Activated CD4-positive, alpha-beta T cell treated with anti-CD3 and anti-CD28 coated beads for 4 hours (primary cell): ENCODE results near the gene MCC.
"Not testable (repeated sequence)": the region's sequence is repeated elsewhere in the genome, so short reads cannot be mapped to it uniquely, and the experiment has no call there.

ENCODE experiments used
- DNase-seq, 2 donors: peaks; one replicate each; pipeline ENCODE4 v3.0.0-alpha.2; 2020

The MCC gene

DNA sequence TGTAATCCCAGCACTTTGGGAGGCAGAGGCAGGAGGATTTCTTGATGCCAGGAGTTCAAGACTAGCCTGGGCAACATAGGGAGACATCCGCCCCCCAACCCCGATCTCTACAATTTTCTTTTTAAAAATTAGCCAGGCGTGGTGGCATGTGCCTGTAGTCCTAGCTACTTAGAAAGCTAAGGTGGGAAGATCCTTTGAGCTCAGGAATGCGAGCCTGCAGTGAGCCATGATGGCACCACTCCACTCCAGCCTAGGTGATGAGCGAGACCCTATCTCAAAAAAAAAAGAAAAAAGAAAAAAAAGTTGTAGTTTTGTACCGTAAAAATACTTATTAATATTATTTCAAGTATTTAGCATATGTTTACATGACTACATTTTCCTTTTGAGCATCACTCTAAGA is 82.7 kb downstream of the MCC start:
- no peak for DNase-seq

DNA sequence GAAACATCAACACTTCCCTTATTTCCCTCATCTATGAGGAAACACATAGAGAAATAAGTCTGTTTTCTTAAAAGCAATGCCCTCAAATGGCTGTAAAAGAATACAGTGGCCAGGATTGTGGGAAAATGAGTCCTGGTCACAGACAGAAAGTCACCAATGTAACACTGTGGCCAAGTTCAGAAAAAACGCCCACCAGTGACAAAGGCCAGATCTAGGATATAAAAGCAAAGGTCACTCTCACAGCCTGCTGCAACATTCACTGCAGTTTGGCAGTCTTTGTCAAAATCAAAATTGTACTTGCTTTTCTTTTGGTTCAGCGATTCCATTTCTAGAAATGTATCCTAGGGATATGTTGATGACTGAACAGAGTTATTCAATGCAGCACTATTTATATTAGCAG is 84.0 kb downstream of the MCC start:
- DNase-seq, result no peak

- not testable (repeated sequence) for DNase-seq
These were observed 90.3 kb downstream of the MCC start for GRCh38 chr5:113397986-113398385.

DNA sequence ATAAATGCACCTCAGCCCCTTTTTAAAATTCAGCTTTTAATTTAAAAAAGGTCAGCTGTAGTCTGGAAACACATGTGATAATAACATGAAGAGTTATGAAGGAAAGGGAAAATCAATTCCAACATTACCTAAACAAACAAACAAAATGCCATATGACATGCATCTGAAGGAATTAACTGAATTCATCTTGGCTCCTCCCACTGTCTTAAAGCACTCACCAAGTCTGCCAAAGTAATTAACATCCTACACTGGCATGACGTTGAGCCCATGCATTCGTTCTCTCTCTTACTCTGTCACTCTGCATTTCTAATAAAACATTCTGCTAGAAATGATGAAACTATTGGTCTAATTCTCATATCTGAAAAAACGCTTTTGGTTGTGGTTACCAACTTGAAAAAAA is 91.2 kb downstream of the MCC start:
- no peak for DNase-seq

- no peak for DNase-seq
These were observed 93.6 kb downstream of the MCC start for GRCh38 chr5:113394658-113395057.

- DNase-seq, result no peak
These were observed 98.0 kb downstream of the MCC start for GRCh38 chr5:113390224-113390623.

- DNase-seq, result no peak
These were observed 99.1 kb downstream of the MCC start for GRCh38 chr5:113389116-113389515.

GRCh38 chr5:113387844-113388243 is 100.4 kb downstream of the MCC start:
- DNase-seq, result no peak

DNA sequence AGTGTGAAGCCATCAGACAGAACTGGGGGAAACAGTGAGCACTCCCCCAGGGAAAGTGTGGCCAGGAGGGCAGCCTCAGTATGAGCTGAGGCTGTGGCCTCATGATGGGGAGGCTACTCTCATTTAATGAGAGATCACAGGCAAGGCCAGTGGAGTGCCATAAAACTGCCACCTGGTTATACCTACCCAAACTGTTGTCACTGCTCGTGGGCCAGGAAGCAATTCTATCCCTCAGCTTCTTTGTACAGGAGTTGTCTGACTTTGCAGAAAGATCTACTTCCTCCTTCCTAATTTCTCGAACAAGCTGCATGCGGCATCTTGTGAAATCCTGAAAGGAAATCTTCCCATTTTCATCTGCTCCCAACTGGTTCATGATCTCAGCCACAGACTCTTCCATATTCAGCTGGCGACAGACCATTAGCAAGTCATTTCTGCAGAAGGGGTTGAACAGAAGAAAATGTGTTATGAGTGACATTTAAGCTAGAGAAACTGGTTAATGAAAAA is 103.4 kb downstream of the MCC start:
- DNase-seq, result no peak

DNA sequence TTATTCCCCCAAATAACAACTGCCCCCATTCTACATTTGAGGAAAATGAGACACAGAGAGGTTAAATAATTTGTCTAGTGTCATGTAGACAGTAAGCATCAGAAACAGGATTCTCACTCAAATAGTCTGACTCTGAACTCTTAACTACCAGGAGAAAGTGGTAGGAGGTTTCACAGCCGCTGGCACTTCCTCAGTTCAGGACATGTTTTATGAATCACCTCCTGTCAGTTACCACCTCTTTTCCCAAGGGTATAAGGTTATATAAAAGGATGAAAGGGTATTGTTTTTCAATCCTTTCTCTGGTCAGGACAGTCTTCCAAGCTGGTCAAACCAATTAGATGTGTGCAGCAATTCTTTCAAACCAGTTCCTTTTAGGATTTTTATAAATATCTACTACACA is 105.5 kb downstream of the MCC start:
- no peak for DNase-seq

DNA sequence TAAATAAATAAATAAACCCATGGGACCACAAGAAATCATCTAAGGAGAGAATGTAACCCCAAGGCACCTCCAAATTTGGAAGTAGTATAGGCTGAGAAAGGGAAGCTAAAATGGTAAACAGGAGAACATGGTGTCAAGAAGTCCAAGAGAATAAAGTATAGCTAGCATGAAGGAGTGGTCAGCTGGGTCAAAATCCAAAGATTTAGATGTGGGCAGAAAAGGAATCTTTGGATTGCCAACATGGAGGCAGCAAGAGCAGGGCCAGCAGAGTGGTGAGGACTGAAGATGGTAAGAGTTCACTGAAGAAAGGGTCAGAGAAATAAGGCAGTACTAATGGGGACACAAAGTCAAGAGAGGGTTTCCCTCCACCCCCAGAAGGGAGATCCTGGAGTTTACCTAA is 106.5 kb downstream of the MCC start:
- no peak for DNase-seq

GRCh38 chr5:113380807-113381326 is 107.4 kb downstream of the MCC start:
- no peak for DNase-seq

DNA sequence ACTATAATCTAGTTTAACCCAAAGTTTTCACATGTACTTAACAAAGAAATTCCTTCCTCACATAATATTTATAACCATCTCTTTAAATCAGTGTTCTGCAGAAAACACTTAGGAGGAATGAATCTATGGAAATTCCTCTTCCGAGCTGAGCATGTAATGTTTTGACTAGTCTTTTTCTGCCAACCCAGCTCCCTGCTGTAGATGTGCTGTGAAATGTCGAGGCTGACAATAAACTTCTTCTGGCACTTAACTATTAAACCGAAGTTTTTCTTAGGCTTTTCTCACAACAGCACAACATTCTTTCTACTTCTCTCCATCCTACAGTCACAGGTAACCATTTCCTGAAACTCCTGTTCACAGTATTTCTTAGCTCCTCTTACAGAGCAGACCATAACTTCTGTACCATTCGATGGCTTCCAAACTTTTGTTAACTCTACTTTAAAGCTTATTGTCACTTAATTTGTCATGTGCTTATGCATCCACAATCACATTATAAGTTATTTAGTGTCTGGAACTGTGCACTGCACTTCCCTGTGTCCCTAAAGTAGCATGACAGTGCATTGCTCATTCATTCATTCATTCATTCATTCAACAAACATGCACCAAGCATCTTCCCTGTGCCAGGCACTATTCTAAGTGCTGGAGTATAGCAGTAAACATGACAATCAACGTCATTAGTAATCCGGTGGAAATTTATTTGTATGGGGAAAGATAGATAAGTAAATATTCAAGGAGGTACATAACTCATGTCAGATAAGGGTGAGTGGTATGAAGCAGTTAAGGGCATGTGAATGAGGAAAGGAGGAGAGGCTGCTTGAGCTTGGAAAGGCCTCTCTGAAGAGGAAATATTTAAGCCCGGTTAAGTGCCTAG is 108.1 kb downstream of the MCC start:
- DNase-seq, result no peak

GRCh38 chr5:113378959-113379541 is 109.2 kb downstream of the MCC start:
- peak; percentile 25 to 59 for DNase-seq

DNA sequence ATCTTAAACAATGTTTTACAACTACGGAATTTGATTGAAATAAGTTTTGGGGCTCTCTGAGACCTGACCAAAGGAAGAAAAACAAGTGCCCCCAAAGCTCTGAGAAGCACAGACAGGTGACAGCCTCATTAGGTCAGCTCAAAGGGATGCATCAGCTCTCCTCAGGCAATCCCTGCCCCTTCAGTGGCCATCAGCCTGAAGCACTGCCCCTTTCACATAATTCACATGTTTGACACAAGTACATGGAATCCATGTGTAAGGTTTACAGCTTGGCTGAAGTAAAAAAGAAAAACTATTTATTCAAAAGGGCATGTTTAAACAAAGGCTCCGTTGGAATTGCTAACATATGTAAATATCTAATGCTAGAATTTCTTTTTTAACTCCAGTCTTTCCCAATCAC is 109.7 kb downstream of the MCC start:
- no peak for DNase-seq

DNA sequence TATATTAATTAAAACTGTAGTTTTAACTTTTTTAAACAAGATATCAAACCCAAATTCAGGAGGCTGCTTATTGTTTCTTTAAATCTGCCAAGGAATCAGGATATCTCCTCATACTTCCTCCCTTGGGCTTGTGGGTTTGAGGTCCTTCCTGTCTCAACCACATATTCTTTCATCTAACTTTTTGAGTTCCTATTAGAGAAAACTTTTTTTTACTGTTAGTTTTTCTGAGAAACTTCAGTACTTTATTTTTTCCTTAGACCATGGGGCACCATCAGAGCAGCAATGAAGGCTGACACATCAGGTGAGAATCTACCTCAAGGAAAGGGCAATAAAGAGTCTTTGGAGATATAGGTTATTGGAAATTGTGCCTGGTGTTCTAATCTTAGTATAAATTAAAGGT is 110.2 kb downstream of the MCC start:
- no peak for DNase-seq

DNA sequence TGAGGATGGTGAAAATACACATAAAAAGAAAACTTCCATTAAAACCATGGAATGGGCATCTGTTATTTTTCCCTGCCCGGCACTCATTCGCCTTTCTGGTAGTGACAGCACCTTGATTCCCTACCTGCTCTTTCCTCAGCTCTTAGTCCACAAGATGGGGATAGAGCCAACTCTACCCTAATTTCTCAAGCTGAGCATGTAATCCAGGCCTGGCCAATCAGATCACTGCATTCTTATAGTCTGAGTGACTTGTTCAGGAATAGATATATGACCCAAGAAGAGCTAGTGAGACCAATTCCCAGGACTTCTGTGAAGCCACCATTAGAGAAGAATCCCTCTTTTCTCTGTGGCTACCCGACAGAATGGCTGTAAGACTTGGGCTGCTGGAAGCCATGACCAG is 111.6 kb downstream of the MCC start:
- no peak for DNase-seq

DNA sequence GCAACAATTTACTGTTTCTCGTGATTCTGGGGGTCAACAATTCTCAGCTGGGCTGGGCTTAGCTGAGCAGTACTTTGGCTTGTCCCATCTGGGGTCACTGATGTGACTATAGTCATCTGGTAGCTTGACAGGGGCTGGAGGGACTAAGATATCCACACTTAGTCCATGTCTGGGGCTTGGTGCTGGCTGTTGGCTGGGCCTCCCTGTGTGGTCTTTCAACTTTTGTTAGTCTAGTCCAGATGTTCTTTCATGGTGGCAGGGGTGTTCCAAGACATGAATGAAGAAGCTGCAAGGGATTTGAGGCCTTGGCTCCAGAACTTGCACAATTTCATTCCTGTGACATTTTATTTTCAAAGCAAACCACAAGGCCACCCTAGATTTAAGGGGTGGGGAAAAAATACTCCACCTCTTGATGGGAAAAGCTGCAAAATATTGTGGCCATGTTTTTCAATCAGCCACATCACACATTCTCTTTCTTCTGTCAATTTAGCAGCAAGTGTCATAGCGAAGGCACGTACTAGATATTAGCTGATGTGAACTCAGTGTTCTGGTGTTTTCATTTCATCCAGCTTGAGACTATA is 112.7 kb downstream of the MCC start:
- DNase-seq, result no peak

DNA sequence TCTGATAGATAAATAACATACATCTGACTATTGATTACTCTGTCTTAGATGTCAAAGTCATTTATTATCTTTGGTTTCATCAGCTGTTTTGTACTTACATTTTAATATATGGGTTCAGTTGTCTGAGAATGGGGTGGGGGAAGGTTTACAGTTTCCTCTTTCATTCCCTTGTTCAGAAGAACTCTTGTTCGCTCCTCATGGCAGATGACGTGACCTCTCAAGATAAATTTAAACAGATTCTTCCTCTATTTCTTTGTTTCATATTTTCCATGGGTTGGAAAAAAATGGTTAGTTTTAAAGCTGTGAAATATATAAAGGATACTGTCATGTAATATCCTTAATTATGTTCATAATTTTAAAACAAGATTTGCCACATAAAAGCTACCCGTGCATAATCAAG is 114.8 kb downstream of the MCC start:
- no peak for DNase-seq

- no peak for DNase-seq
These were observed 116.5 kb downstream of the MCC start for GRCh38 chr5:113371721-113372196.

DNA sequence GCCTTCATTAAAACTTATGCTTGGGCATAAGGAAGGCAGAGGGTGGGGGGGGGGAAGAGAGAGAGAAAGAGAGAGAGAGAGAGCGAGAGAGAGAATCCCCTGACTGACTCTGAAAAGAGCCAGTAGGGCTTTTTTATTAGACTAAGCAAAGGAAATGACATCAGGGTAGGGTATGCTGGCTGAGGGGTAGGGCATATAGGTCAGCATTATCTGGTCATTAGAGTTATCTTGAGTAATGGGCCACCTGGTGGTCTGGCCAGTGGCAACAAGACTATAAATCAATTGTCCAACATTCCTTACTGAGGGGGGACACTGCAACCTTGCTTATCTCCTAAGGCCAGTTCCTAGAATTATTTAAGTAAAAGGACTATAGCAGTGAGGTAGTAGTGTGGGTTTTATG is 120.7 kb downstream of the MCC start:
- DNase-seq, result no peak

DNA sequence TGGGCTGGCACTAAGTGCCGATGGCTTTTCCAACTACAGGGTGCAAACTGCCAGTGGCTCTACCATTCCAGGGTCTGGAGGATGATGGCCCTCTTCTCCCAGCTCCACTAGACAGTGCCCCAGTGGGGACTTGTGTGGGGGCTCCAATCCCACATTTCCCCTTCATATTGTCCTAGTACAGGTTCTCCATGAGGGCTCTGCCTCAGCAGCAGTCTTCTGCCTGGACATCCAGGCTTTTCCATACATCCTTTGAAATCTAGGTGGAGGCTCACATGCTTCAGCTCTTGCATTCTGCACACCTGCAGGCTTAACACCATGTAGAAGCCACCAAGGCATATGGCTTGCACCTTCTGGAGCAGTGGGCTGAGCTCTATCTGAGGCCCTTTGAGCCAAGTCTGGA is 123.8 kb downstream of the MCC start:
- no peak for DNase-seq

DNA sequence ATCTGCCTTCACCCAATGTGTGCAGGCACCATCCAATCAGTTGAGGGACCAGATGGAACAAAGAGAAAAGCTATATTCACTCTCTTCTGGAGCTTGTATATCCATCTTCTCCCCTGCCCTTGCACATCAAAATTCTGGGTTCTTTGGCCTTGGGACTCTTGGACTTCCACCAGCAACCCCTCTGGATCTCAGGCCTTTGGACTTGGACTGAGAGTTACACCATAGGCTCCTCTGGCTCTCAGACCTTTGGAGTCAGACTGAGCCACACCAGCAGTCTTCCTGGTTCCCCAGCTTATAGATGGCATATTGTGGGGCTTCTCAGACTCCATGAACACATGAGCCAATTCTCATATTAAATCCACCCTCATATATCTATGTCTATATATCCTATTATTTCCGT is 126.6 kb downstream of the MCC start:
- no peak for DNase-seq

DNA sequence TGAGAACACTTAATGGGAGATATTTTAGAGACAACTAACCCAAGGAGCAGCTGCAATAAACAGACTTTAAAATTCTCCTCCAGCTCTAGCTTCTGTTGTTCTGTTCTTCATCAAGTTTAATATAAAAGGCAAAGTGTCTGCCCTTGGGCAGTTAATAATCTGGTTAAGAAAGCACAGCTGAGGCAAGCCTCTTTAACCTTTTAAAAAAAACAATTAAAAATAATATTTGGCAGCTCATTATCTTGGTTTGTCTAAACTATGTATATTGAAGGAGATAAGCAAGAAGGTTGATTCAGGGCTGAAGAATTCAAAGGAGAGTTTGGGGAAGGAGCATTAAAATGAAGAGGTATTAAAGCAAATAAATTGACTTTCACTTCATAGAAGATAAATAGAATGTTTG is 128.8 kb downstream of the MCC start:
- no peak for DNase-seq
